GM21576 (cell line): ENCODE results near the gene MEA1.
A peak's percentile ranks its signal among the peaks of the same experiment; 100 is the strongest.
"Not testable (repeated sequence)": the region's sequence is repeated elsewhere in the genome, so short reads cannot be mapped to it uniquely, and the experiment has no call there.

Source experiments
- ATAC-seq: cut with Tn5 transposase; IDR thresholded peaks from one replicate; pipeline ENCODE4 v1.9.1; 2021; ENCODE audit warnings: mild to moderate bottlenecking, moderate library complexity; ENCODE audit not compliant: unreplicated experiment

MEA1 gene

GRCh38 chr6:43013097-43013842 lies 476 bp downstream of the MEA1 start:
- ATAC-seq = peak; percentile 4

GRCh38 chr6:43012364-43012763 lies 1.4 kb downstream of the MEA1 start:
- ATAC-seq = no peak

GRCh38 chr6:43011207-43011606 lies 2.5 kb downstream of the MEA1 start:
- no peak for ATAC-seq

- ATAC-seq = no peak
Observed at GRCh38 chr6:43009124-43009523, 4.6 kb downstream of the MEA1 start.

GRCh38 chr6:43007126-43007525 lies 6.6 kb downstream of the MEA1 start:
- ATAC-seq = no peak

- ATAC-seq = no peak
Observed at GRCh38 chr6:43006251-43006650, 7.5 kb downstream of the MEA1 start.

- ATAC-seq = no peak
Observed at GRCh38 chr6:43005844-43006243, 7.9 kb downstream of the MEA1 start.

GRCh38 chr6:43001843-43002242 lies 11.9 kb downstream of the MEA1 start:
- ATAC-seq = no peak

- not testable (repeated sequence) for ATAC-seq
Observed at GRCh38 chr6:42998205-42998604, 15.5 kb downstream of the MEA1 start.

GRCh38 chr6:42996513-42996912 lies 17.2 kb downstream of the MEA1 start:
- no peak for ATAC-seq

- ATAC-seq = no peak
Observed at GRCh38 chr6:42993445-42993844, 20.3 kb downstream of the MEA1 start.

- ATAC-seq = no peak
Observed at GRCh38 chr6:42989923-42990322, 23.8 kb downstream of the MEA1 start.

GRCh38 chr6:42988486-42989020 lies 25.2 kb downstream of the MEA1 start:
- ATAC-seq = no peak

GRCh38 chr6:42987533-42988451 lies 26.0 kb downstream of the MEA1 start:
- ATAC-seq = no peak

GRCh38 chr6:42984924-42985475 lies 28.7 kb downstream of the MEA1 start:
- no peak for ATAC-seq

GRCh38 chr6:42984001-42984923 lies 29.5 kb downstream of the MEA1 start, which contains the start of gene PPP2R5D:
Gene PPP2R5D (plus strand): TSS chr6:42984570. CDS start chr6:42984678, 108 bp downstream.
- ATAC-seq = peak; percentile 91

- ATAC-seq = no peak
Observed at GRCh38 chr6:42981836-42982235, 31.9 kb downstream of the MEA1 start.

GRCh38 chr6:42979523-42980177 lies 34.1 kb downstream of the MEA1 start:
- no peak for ATAC-seq

- ATAC-seq = peak; percentile 88
Observed at GRCh38 chr6:42978839-42979522, 34.8 kb downstream of the MEA1 start, which contains the start of gene PEX6. Gene PEX6 (minus strand): TSS chr6:42979181. CDS start chr6:42979150, 31 bp downstream.
